ENCODE measurements around the gene RND2.

Gene RND2

DNA sequence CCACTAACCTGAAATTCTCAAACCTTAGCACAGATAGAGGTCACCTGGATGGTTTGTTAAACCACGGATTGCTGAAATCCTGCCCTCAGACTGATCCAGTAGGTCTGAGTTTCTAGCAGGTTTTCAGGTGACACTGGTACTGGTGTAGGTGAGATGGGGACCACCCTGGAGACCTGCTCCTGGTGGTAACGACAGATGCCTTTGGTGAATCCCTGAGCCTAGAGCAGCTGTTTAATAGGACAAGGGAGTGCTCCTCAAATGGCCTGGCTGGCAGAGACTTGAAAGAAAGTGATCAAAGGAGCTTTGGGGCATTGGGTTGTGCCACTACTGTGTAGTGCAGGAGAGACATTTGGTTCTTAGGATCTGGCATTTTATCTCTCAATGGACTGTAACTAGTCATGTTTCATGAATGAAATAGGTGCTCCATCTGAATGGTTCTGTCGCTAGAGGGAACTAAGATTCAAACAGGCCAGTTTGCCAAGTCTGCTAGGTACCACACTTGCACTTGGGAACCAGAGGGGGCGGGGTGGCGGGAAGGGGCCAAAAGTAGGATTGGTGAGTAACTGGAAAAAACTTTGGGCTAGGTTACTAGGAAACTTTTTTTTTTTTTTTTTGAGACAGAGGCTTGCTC is 21.4 kb upstream of the RND2 start:
- TF ChIP-seq TAF1 (IDR thresholded peaks at IDR 0.05; ENCODE audit: borderline replicate concordance, insufficient read depth, low read length) (no peak), POLR2AphosphoS5 (IDR thresholded peaks at IDR 0.05; ENCODE audit: low read depth, low read length) (no peak; the same call in none of the 2 replicates), SIN3A (IDR thresholded peaks at IDR 0.05; ENCODE audit: borderline replicate concordance, insufficient read depth, low read length) (no peak; the same call in 1 of the 2 replicates), FOXP2 (optimal IDR thresholded peaks at IDR 0.05; ENCODE audit: borderline replicate concordance, extremely low read depth, extremely low read length, insufficient read depth) (no peak)
- TF ChIP-seq, protein P1, sequence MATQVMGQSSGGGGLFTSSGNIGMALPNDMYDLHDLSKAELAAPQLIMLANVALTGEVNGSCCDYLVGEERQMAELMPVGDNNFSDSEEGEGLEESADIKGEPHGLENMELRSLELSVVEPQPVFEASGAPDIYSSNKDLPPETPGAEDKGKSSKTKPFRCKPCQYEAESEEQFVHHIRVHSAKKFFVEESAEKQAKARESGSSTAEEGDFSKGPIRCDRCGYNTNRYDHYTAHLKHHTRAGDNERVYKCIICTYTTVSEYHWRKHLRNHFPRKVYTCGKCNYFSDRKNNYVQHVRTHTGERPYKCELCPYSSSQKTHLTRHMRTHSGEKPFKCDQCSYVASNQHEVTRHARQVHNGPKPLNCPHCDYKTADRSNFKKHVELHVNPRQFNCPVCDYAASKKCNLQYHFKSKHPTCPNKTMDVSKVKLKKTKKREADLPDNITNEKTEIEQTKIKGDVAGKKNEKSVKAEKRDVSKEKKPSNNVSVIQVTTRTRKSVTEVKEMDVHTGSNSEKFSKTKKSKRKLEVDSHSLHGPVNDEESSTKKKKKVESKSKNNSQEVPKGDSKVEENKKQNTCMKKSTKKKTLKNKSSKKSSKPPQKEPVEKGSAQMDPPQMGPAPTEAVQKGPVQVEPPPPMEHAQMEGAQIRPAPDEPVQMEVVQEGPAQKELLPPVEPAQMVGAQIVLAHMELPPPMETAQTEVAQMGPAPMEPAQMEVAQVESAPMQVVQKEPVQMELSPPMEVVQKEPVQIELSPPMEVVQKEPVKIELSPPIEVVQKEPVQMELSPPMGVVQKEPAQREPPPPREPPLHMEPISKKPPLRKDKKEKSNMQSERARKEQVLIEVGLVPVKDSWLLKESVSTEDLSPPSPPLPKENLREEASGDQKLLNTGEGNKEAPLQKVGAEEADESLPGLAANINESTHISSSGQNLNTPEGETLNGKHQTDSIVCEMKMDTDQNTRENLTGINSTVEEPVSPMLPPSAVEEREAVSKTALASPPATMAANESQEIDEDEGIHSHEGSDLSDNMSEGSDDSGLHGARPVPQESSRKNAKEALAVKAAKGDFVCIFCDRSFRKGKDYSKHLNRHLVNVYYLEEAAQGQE (IDR thresholded peaks at IDR 0.05; ENCODE audit: insufficient read depth in 1 of 2, low read depth in 2 of 2, low read length in 2 of 2), result no peak

DNA sequence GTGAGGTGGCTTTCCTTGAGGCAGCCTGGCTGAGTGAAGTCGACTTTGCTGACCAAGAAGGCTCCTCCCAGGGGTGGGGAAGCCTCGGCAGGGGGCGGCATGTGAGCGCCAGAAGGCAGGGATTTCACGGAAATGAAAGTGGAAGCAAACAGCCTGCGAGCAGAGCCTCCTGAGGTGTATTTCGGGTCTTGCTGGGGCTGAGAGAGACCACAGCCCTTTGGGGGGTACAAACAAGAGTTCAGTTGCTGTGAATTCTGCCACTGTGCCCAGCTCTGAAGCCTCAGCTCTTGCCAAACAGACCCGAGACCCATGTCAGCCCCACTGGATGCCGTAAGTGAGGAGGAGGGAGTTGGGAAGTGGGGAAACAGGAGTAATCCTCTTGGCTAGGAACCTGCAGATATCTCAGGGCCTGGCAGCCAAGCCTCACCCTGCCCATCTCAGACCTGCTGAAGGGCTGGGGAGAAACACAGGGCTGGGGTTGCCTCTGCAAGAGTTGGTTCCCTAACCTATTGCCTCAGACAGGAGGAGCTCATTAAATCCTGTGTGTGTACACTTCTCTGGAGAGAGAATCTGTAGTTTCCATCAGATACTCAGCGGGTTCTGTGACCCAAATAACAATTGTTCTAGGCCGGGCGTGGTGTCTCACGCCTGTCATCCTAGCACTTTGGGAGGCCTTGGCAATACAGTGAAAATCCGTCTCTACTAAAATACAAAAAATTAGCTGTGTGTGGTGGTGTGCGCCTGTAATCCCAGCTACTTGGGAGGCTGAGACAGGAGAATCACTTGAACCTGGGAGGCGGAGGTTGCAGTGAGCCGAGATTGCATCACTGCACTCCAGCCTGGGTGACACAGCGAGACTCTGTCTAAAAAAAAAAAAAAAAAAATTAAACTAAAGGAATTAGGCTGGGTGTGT is 18.1 kb upstream of the RND2 start, which contains the start of gene IFI35:
IFI35 (plus strand) TSS at position 146 of the 913 bp plus-strand sequence; CDS start at position 310, 164 bp downstream.
- TF ChIP-seq POLR2AphosphoS5 (IDR thresholded peaks at IDR 0.05; ENCODE audit: low read depth, low read length) (peak; percentile 65), FOXP2 (optimal IDR thresholded peaks at IDR 0.05; ENCODE audit: borderline replicate concordance, extremely low read depth, extremely low read length, insufficient read depth) (no peak)

DNA sequence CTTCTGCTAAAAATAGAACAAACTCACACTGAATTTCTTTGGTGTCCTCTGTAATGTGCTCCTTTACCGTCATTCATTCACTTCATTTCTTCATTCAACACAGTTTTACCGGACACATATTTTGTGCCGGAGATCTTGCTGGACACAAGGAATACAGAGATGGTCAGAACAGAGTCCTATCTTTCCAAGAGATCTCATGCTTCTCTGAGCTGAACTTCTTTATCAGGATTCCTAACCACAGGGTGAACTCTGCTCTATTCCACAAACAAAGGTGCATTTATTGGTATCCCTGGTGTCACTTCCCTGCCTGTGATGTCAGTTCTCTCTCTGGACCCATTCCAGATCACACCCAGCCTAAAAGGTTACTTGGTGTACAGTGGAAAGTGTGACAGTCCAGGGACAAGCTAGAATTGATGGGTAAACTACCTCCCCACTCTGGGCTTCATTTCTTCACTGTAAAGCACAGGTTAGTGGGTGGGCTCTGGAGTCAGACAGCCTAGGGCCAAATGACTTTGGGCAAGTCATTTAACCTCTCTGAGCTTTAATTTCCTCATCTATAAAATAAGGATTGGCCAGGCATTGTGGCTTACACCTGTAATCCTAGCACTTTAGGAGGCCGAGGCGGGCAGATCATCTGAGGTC is 14.2 kb upstream of the RND2 start:
- no peak for TF ChIP-seq POLR2AphosphoS5 (IDR thresholded peaks at IDR 0.05; ENCODE audit: low read depth, low read length)

DNA sequence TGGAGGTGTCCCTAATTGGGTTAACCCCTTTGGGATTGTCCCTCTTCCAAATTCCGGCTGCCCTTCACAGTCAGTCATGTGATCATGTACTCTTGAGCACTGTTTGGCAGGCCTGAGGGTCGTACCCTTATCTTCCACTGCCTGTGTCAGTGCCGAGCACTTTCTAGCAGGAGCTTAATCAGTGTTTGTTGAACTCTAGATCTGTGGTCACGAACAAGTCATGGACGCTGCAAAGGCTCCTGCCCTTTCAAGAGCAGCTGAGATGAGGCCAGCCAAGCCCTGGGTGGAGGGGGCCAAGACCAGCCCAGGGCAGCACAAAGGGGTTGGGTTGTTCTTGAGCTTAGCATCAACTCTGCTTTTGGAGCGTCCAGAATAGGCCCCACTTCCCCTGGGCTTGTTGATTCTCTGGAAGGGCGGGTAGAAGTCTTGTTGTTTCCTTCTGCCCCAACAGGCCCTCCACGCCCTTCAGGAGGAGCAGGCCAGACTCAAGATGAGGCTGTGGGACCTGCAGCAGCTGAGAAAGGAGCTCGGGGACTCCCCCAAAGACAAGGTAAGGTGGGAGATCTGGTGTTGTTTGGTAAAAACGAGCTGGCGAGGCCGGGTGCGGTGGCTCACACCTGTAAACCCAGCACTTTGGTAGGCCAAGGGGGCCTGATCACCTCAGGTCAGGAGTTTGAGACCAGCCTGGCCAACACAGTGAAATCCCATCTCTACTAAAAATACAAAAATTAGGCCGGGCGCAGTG is 13.1 kb upstream of the RND2 start:
- TF ChIP-seq SIN3A (IDR thresholded peaks at IDR 0.05; ENCODE audit: borderline replicate concordance, insufficient read depth, low read length), result no peak
- TF ChIP-seq, protein P1 (IDR thresholded peaks at IDR 0.05; ENCODE audit: insufficient read depth in 1 of 2, low read depth in 2 of 2, low read length in 2 of 2), result no peak
- TF ChIP-seq POLR2AphosphoS5 (IDR thresholded peaks at IDR 0.05; ENCODE audit: low read depth, low read length), result no peak
- no peak for TF ChIP-seq TAF1 (IDR thresholded peaks at IDR 0.05; ENCODE audit: borderline replicate concordance, insufficient read depth, low read length)
- no peak for TF ChIP-seq FOXP2 (optimal IDR thresholded peaks at IDR 0.05; ENCODE audit: borderline replicate concordance, extremely low read depth, extremely low read length, insufficient read depth)

DNA sequence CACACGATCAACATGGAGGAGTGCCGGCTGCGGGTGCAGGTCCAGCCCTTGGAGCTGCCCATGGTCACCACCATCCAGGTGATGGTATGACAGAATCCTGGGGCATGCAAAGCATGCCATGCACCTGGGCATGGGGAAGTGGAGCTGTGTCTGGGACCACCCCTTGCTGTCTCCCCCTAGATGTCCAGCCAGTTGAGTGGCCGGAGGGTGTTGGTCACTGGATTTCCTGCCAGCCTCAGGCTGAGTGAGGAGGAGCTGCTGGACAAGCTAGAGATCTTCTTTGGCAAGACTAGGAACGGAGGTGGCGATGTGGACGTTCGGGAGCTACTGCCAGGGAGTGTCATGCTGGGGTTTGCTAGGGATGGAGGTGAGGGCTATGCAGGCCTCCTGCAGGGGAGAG is 11.7 kb upstream of the RND2 start:
- TF ChIP-seq SIN3A (IDR thresholded peaks at IDR 0.05; ENCODE audit: borderline replicate concordance, insufficient read depth, low read length) (no peak), FOXP2 (optimal IDR thresholded peaks at IDR 0.05; ENCODE audit: borderline replicate concordance, extremely low read depth, extremely low read length, insufficient read depth) (no peak), TAF1 (IDR thresholded peaks at IDR 0.05; ENCODE audit: borderline replicate concordance, insufficient read depth, low read length) (no peak), POLR2AphosphoS5 (IDR thresholded peaks at IDR 0.05; ENCODE audit: low read depth, low read length) (no peak)
- TF ChIP-seq, protein P1 (IDR thresholded peaks at IDR 0.05; ENCODE audit: insufficient read depth in 1 of 2, low read depth in 2 of 2, low read length in 2 of 2), result no peak
